Choroid plexus epithelial cell (primary cell): ENCODE data around the gene SPATA13.
"Not testable (repeated sequence)": the region's sequence is repeated elsewhere in the genome, so short reads cannot be mapped to it uniquely, and the experiment has no call there.

Experiments
- DNase-seq: peaks from one replicate; pipeline ENCODE4 v3.0.0-alpha.2; 2010; ENCODE audit warnings: low read depth
- H3K4me3 ChIP-seq: 2 replicates; pipeline ENCODE4 v1.5.1; 2011; ENCODE audit warnings: low read depth, mild to moderate bottlenecking, control low read depth, low read length, moderate library complexity
- CTCF ChIP-seq: conservative IDR thresholded peaks from 2 replicates; pipeline ENCODE4 v1.5.1; 2011; ENCODE audit warnings: low read depth, mild to moderate bottlenecking, control low read depth, inconsistent platforms, low read length, moderate library complexity

The SPATA13 gene

GRCh38 chr13:24203811-24204210, 43.3 kb downstream of the SPATA13 start:
- H3K4me3 ChIP-seq, result no peak overlapping the region
- no peak for TF ChIP-seq CTCF
- peak; percentile 64 for DNase-seq

- DNase-seq, H3K4me3 ChIP-seq: not testable (repeated sequence)
Measured at GRCh38 chr13:24205076-24205475, 44.6 kb downstream of the SPATA13 start.

GRCh38 chr13:24207841-24208667, 47.5 kb downstream of the SPATA13 start:
- TF ChIP-seq CTCF, result no peak
- DNase-seq, result peak; percentile 84
- H3K4me3 ChIP-seq, result no peak overlapping the region

- H3K4me3 ChIP-seq, result no peak overlapping the region
- no peak for DNase-seq
- TF ChIP-seq CTCF, result no peak
Measured at GRCh38 chr13:24209138-24209537, 48.6 kb downstream of the SPATA13 start.

GRCh38 chr13:24212254-24212653, 51.7 kb downstream of the SPATA13 start:
- no peak for TF ChIP-seq CTCF
- DNase-seq, result no peak
- H3K4me3 ChIP-seq, result no peak overlapping the region

GRCh38 chr13:24212674-24213073, 52.2 kb downstream of the SPATA13 start:
- no peak overlapping the region for H3K4me3 ChIP-seq
- peak; percentile 28 for DNase-seq
- no peak for TF ChIP-seq CTCF

GRCh38 chr13:24213932-24214331, 53.4 kb downstream of the SPATA13 start:
- DNase-seq, result no peak
- TF ChIP-seq CTCF, result no peak
- no peak overlapping the region for H3K4me3 ChIP-seq
